Activated CD4-positive, alpha-beta T cell treated with anti-CD3 and anti-CD28 coated beads, Interleukin-2, amount 10 ng/mL, durations not matched to agents 24 days and 14 days (primary cell): ENCODE results near the gene TRUB2. TPM values are rescaled to one million over a fixed set of nuclear protein-coding genes. Genes with fewer than 3 reads are reported as not detected.

ENCODE experiments used
- DNase-seq: peaks from one replicate; pipeline ENCODE4 v3.0.0; 2022
- H3K27ac Mint-ChIP-seq: one replicate; pipeline ENCODE4 v1.8.0; 2022; ENCODE audit warnings: mild to moderate bottlenecking, mixed read lengths
- H3K27me3 Mint-ChIP-seq: one replicate; pipeline ENCODE4 v1.8.0; 2022; ENCODE audit warnings: mixed read lengths
- H3K36me3 Mint-ChIP-seq: one replicate; pipeline ENCODE4 v1.8.0; 2022; ENCODE audit warnings: low read depth, mild to moderate bottlenecking, mixed read lengths
- H3K4me1 Mint-ChIP-seq: one replicate; pipeline ENCODE4 v1.8.0; 2021; ENCODE audit warnings: mixed read lengths
- H3K4me3 Mint-ChIP-seq: one replicate; pipeline ENCODE4 v1.8.0; 2022; ENCODE audit warnings: mild to moderate bottlenecking, moderate library complexity, mixed read lengths
- H3K9me3 Mint-ChIP-seq: one replicate; pipeline ENCODE4 v1.8.0; 2021; ENCODE audit warnings: mixed read lengths
- intact Hi-C: fragments of 100-400 bp; cut with micrococcal nuclease; formaldehyde crosslinking; loops from one replicate; pipeline ENCODE4 v1.15.1; 2023
- total RNA-seq: library from RNA; stranded (reverse); gene quantifications from 2 replicates; pipeline ENCODE4 v1.2.3, GENCODE V29; 2022

Gene TRUB2
- total RNA-seq, 1 donor from 2014 or later = 40.4 TPM

- no peak overlapping the region for H3K4me3 Mint-ChIP-seq
- no peaks in the 10 kb centered on the region for H3K9me3 Mint-ChIP-seq
- no peak overlapping the region for H3K27ac Mint-ChIP-seq
- no peak for DNase-seq
- no peaks in the 10 kb centered on the region for H3K4me1 Mint-ChIP-seq
- intact Hi-C loops = no loop called here
- H3K27me3 Mint-ChIP-seq = no peaks in the 10 kb centered on the region
- peaks cover 27% of the 10 kb centered on the region for H3K36me3 Mint-ChIP-seq
These were observed 63.9 kb downstream of the TRUB2 start for GRCh38 chr9:128258326-128258725.

DNA sequence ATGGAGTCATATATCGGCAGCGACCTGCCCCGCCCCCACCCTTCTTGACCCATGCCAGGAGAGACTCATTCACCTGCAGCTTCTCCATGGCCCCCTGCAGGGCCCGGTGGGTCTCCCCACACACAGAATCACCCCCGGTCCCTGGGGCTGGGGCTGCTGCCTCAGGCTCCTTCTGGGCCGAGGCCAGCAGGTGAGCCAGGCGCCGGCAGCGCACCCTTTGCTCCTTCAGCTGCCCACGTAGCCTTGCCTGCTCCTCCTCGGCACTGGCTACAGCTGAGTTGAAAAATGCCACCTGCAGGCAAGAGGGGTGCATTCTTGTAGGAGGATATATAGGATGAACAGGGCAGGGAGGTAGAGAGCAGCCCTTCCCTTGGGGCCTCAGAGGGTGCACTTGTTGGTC, 64.3 kb downstream of the TRUB2 start:
- H3K9me3 Mint-ChIP-seq = no peaks in the 10 kb centered on the region
- peaks cover 3% of the 10 kb centered on the region for H3K27me3 Mint-ChIP-seq
- no peak overlapping the region for H3K27ac Mint-ChIP-seq
- H3K36me3 Mint-ChIP-seq = peaks cover 27% of the 10 kb centered on the region
- intact Hi-C loops = no loop called here
- no peak overlapping the region for H3K4me3 Mint-ChIP-seq
- H3K4me1 Mint-ChIP-seq = no peaks in the 10 kb centered on the region
- DNase-seq = no peak

GRCh38 chr9:128257086-128257825, 65.0 kb downstream of the TRUB2 start:
- Mint-ChIP-seq H3K4me3 (no peak overlapping the region), H3K27ac (no peak overlapping the region), H3K4me1 (no peaks in the 10 kb centered on the region), H3K27me3 (peaks cover 5% of the 10 kb centered on the region), H3K9me3 (no peaks in the 10 kb centered on the region), H3K36me3 (peaks cover 20% of the 10 kb centered on the region)
- DNase-seq = no peak
- intact Hi-C loops = no loop called here

Other genes with a start within 250 kb of the TRUB2 start
- 84.6 and 89.8 TPM in 2 replicates for gene PTGES2, start 194.7 kb downstream of the TRUB2 start, total RNA-seq
- not detected in 2 replicates for gene LCN2, start 173.0 kb downstream of the TRUB2 start, total RNA-seq
- 89.3 and 91.4 TPM in 2 replicates for gene BBLN, start 162.2 kb downstream of the TRUB2 start, total RNA-seq
- gene CIZ1, start 130.9 kb downstream of the TRUB2 start, total RNA-seq = 142 and 143 TPM in 2 replicates
- 0.95 and 1.5 TPM in 2 replicates for gene DNM1, start 119.1 kb downstream of the TRUB2 start, total RNA-seq
- 44.1 and 50.4 TPM in 2 replicates for gene GOLGA2, start 46.4 kb downstream of the TRUB2 start, total RNA-seq
- 13.6 and 14.3 TPM in 2 replicates for gene SWI5, start 46.2 kb downstream of the TRUB2 start, total RNA-seq
- 60.7 and 61.4 TPM in 2 replicates for gene COQ4, start 392 bp upstream of the TRUB2 start, total RNA-seq
- 37.0 and 37.9 TPM in 2 replicates for gene SLC27A4, start 18.1 kb upstream of the TRUB2 start, total RNA-seq
- gene URM1, start 48.9 kb upstream of the TRUB2 start, total RNA-seq = 87.2 and 98.3 TPM in 2 replicates
- 1.3 and 1.6 TPM in 2 replicates for gene CERCAM, start 98.4 kb upstream of the TRUB2 start, total RNA-seq
- gene ODF2, start 133.6 kb upstream of the TRUB2 start, total RNA-seq = 60.8 and 64.8 TPM in 2 replicates
- gene GLE1, start 182.3 kb upstream of the TRUB2 start, total RNA-seq = 53.3 and 54.1 TPM in 2 replicates
- gene SPTAN1, start 230.1 kb upstream of the TRUB2 start, total RNA-seq = 240 and 249 TPM in 2 replicates